ENCODE results near the gene FBLN1.

GRCh38 chr22:45510376-45511232 is 7.9 kb downstream of the FBLN1 start:
- TF ChIP-seq CTCF (IDR thresholded peaks at IDR 0.05; ENCODE audit: control extremely low read depth in 1 of 3, insufficient read depth in 1 of 3, low read depth in 1 of 3, low read length in 3 of 3) (no peak), POLR2AphosphoS5 (IDR thresholded peaks at IDR 0.05; ENCODE audit: low read depth, low read length) (no peak), TAF1 (IDR thresholded peaks at IDR 0.05; ENCODE audit: low read depth, low read length) (no peak), SRF (IDR thresholded peaks at IDR 0.05; ENCODE audit: low read depth, low read length) (no peak), HDAC2 (IDR thresholded peaks at IDR 0.05; ENCODE audit: borderline replicate concordance in 1 of 2, low read depth in 2 of 2, low read length in 2 of 2) (no peak), EZH2 (IDR thresholded peaks at IDR 0.05; ENCODE audit: low read depth, low read length, severe bottlenecking) (no peak), JUND (IDR thresholded peaks at IDR 0.05; ENCODE audit: low read length) (no peak), GABPA (IDR thresholded peaks at IDR 0.05; ENCODE audit: borderline replicate concordance, insufficient read depth, low read length) (no peak), FOSL1 (IDR thresholded peaks at IDR 0.05; ENCODE audit: insufficient read depth, low read depth, low read length) (no peak), ATF2 (IDR thresholded peaks at IDR 0.05; ENCODE audit: low read length) (no peak), CEBPB (IDR thresholded peaks at IDR 0.05; ENCODE audit: low read depth, low read length) (no peak), EP300 (IDR thresholded peaks at IDR 0.05; ENCODE audit: borderline replicate concordance in 1 of 2, low read depth in 2 of 2, low read length in 2 of 2) (no peak)

Measured in H1 (cell line).